Karpas-422 (cell line): ENCODE data around the gene IFITM5. TPM values are rescaled to one million over a fixed set of nuclear protein-coding genes. Genes with fewer than 3 reads are reported as not detected.
"Not testable (repeated sequence)": the region's sequence is repeated elsewhere in the genome, so short reads cannot be mapped to it uniquely, and the experiment has no call there.

Source experiments
- DNase-seq: peaks from one replicate; pipeline ENCODE4 v3.0.0-alpha.2; 2015
- H2AFZ ChIP-seq: fragments of 200-600 bp; sonication (generic); 2 replicates; pipeline ENCODE4 v1.6.1; 2014; ENCODE audit warnings: antibody characterized with exemption, low read length, mixed read lengths
- H3K27ac ChIP-seq: fragments of 200-600 bp; sonication (generic); 2 replicates; pipeline ENCODE4 v1.5.1; 2014; ENCODE audit warnings: mild to moderate bottlenecking, low read length, moderate library complexity
- H3K27me3 ChIP-seq: fragments of 200-600 bp; sonication (generic); 2 replicates; pipeline ENCODE4 v1.6.1; 2014; ENCODE audit warnings: low read length, mixed read lengths
- H3K36me3 ChIP-seq: fragments of 200-600 bp; sonication (generic); 2 replicates; pipeline ENCODE4 v1.6.1; 2014; ENCODE audit warnings: low read length, mixed read lengths; ENCODE audit not compliant: insufficient read depth
- H3K4me1 ChIP-seq: fragments of 200-600 bp; sonication (generic); 2 replicates; pipeline ENCODE4 v1.6.1; 2014; ENCODE audit warnings: mild to moderate bottlenecking, low read length, mixed read lengths
- H3K4me2 ChIP-seq: fragments of 200-600 bp; sonication (generic); 2 replicates; pipeline ENCODE4 v1.6.1; 2014; ENCODE audit warnings: low read length, low read depth, mild to moderate bottlenecking; ENCODE audit not compliant: poor library complexity, severe bottlenecking
- H3K4me3 ChIP-seq: fragments of 200-600 bp; sonication (generic); 2 replicates; pipeline ENCODE4 v1.5.1; 2014; ENCODE audit warnings: mild to moderate bottlenecking, antibody characterized with exemption, low read length, mixed read lengths
- H3K79me2 ChIP-seq: fragments of 200-600 bp; sonication (generic); 2 replicates; pipeline ENCODE4 v1.6.1; 2014; ENCODE audit warnings: mild to moderate bottlenecking, low read length, mixed read lengths
- H3K9ac ChIP-seq: fragments of 200-600 bp; sonication (generic); 2 replicates; pipeline ENCODE4 v1.6.0; 2014; ENCODE audit warnings: low read length
- H3K9me2 ChIP-seq: fragments of 200-600 bp; sonication (generic), shearing (Covaris generic); replicated peaks from 2 replicates; pipeline ENCODE4 v1.6.0; 2014; ENCODE audit warnings: mild to moderate bottlenecking, low read length, moderate library complexity; ENCODE audit not compliant: insufficient read depth
- H3K9me3 ChIP-seq: fragments of 300-700, 200-600 bp; sonication (generic); 2 replicates; pipeline ENCODE4 v1.6.1; 2014; ENCODE audit warnings: low read length, mixed read lengths
- H4K20me1 ChIP-seq: fragments of 200-600 bp; sonication (generic); 2 replicates; pipeline ENCODE4 v1.6.1; 2014; ENCODE audit warnings: mild to moderate bottlenecking, antibody characterized with exemption, low read length, low read depth; ENCODE audit not compliant: insufficient read depth
- total RNA-seq: library from RNA; depleted of rRNA; stranded (reverse); fragments of >200 nt; shearing (Covaris generic); gene quantifications from 2 replicates; pipeline ENCODE4 v1.2.3, GENCODE V29; 2014; ENCODE audit warnings: low replicate concordance

Gene IFITM5
- total RNA-seq, 1 experiment from 2014 or later, result not detected

DNA sequence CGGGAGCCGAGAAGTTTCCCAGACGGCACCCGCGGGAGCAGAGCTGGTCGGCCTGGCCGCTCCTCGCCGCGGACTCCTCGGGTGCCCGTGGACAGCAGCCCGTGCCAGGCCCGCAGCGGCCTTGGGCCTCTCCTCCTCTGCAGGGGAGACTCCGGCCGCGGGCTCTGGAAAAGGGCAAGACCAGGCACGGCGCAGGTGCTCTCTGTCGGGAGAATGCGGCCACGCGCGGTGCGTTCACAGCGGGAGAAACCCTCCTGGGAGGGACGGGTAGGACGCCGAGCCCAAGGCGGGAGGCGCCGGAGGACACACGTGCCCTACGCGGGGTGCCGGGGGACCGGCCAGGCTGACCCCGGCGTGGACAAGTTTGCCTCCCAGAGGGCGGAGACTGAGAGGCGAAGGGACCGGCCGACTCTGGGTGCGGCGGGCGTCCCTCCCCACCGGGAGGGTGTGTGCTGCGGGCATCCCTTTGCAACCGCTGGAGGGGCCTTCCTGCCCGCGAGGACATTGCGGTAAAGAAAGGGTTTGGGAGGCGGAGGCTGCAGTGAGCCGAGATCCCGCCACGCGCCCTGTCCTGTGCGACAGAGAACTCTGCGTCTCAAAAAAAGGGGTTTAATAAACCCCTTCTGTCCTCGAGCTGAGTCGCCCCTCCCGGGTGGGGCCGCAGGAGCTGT lies 16.8 kb upstream of the IFITM5 start:
- Histone ChIP-seq H3K9ac (no peak overlapping the region), H3K79me2 (peaks cover 9% of the 10 kb centered on the region), H3K36me3 (no peaks in the 10 kb centered on the region), H3K4me1 (peaks cover 27% of the 10 kb centered on the region), H3K9me2 (no peaks in the 10 kb centered on the region), H3K4me2 (no peak overlapping the region), H3K27ac (no peak overlapping the region), H2AFZ (no peak overlapping the region), H3K27me3 (no peaks in the 10 kb centered on the region), H3K9me3 (no peaks in the 10 kb centered on the region), H4K20me1 (no peaks in the 10 kb centered on the region), H3K4me3 (no peak overlapping the region)
- no peak for DNase-seq

DNA sequence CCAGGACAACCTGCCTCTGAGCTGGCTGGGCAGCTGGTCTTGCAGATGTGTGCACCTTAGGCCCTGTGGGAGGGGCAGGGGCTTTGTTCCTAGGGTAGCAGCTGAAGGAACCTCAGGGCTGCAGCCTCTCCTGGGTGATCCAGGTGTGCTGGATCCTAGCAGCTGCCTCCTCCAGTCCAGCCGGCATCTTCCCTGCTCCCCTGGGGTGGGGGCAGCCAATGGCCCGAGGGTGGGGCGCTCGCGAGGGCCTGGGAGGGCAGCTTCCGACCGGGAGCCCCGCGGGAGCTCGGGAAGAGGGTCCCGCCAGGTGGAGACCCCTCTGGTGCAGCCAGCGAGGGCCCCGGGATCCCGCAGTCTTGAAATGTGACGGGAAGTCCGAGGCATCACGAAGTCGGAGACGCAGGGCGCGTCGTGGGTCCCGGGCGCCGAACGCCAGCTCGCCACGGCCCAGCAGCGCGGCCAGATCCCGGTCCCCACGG lies 16.2 kb upstream of the IFITM5 start:
- peaks cover 9% of the 10 kb centered on the region for H3K79me2 ChIP-seq

DNA sequence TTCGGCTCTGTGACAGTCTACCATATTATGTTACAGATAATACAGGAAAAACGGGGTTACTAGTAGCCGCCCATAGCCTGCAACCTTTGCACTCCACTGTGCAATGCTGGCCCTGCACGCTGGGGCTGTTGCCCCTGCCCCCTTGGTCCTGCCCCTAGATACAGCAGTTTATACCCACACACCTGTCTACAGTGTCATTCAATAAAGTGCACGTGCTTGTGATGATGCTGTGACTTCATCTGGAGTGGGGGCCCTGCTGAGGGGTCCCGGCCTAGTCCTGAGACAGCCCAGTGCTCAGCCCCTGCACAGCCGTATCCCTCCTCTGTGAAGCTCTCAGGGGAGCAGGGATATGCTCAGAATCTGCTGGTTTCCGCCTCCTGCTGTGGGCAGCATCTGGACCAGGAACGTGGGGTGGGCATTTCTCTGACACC lies 15.7 kb upstream of the IFITM5 start:
- Histone ChIP-seq H3K4me2 (peak overlapping the region; percentile 70), H3K79me2 (peaks cover 9% of the 10 kb centered on the region), H3K4me3 (peak overlapping the region; percentile 68), H3K9me2 (no peaks in the 10 kb centered on the region), H3K4me1 (peaks cover 27% of the 10 kb centered on the region), H3K27ac (no peak overlapping the region), H3K27me3 (no peaks in the 10 kb centered on the region), H3K36me3 (no peaks in the 10 kb centered on the region), H3K9me3 (no peaks in the 10 kb centered on the region), H4K20me1 (no peaks in the 10 kb centered on the region), H3K9ac (peak overlapping the region; percentile 73), H2AFZ (no peak overlapping the region)
- no peak for DNase-seq

More for the DNA sequence above, 16.2 kb upstream of the IFITM5 start:
- Histone ChIP-seq H3K9ac (peak overlapping the region; percentile 73), H3K36me3 (no peaks in the 10 kb centered on the region), H4K20me1 (no peaks in the 10 kb centered on the region), H3K4me1 (peaks cover 27% of the 10 kb centered on the region), H3K9me2 (no peaks in the 10 kb centered on the region), H3K4me3 (peak overlapping the region; percentile 68), H3K27ac (no peak overlapping the region), H3K4me2 (peak overlapping the region; percentile 70), H3K27me3 (no peaks in the 10 kb centered on the region), H3K9me3 (no peaks in the 10 kb centered on the region), H2AFZ (no peak overlapping the region)
- no peak for DNase-seq

DNA sequence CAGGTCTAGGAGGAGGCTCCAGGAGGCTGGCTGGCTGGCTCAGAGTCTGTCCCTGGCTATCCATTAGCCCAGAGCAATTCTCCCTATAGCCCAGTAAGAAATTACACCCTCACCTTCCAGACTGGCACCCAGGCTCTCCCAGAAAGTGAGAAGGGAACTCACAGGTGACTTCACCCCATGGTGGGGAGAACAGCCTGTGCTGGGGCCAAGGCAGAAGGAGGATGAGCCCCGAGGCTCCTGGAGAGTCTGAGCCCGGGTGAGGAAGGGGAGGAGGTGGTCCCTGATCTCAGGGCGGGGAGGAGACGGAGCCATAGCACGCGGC lies 15.2 kb upstream of the IFITM5 start:
- H3K4me3 ChIP-seq, result peak overlapping the region; percentile 68
- H3K36me3 ChIP-seq, H3K27ac ChIP-seq, H3K27me3 ChIP-seq, H3K9me3 ChIP-seq, H3K79me2 ChIP-seq, H4K20me1 ChIP-seq, H3K9me2 ChIP-seq, H2AFZ ChIP-seq, DNase-seq: not testable (repeated sequence)
- H3K9ac ChIP-seq, result peak overlapping the region; percentile 73
- peak overlapping the region; percentile 70 for H3K4me2 ChIP-seq
- H3K4me1 ChIP-seq, result peaks cover 27% of the 10 kb centered on the region

DNA sequence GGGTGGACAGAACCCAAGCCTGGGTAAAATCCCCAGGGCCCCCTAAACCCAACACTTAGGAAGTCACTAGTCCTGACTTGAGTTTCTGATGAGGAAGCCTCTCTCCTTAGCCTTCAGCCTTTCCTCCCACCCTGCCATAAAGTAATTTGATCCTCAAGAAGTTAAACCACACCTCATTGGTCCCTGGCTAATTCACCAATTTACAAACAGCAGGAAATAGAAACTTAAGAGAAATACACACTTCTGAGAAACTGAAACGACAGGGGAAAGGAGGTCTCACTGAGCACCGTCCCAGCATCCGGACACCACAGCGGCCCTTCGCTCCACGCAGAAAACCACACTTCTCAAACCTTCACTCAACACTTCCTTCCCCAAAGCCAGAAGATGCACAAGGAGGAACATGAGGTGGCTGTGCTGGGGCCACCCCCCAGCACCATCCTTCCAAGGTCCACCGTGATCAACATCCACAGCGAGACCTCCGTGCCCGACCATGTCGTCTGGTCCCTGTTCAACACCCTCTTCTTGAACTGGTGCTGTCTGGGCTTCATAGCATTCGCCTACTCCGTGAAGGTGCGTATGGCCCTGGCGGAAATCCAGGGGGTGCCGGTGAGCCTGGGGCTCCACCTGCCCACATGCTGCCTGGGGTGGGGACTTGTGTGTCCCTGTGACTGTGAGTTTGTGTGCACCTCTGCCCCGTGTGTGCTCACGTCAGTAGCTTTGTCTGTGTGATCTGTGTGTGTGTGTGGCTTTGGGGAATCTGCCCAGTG lies 14.6 kb upstream of the IFITM5 start, which contains the start of gene IFITM1:
Gene IFITM1 (plus strand): TSS at position 254 of the 767 bp plus-strand sequence. CDS start 131 bp downstream, at position 385.
- Histone ChIP-seq H3K9ac (peak within 1 kb of the TSS; percentile 73), H3K27me3 (no peaks in the 10 kb centered on the region), H3K9me2 (no peaks in the 10 kb centered on the region), H3K27ac (peak within 1 kb of the TSS; percentile 58), H3K9me3 (no peaks in the 10 kb centered on the region), H3K4me3 (peak within 1 kb of the TSS; percentile 68), H2AFZ (peak within 1 kb of the TSS; percentile 15; the same call in 1 of the 2 replicates), H3K36me3 (no peaks in the 10 kb centered on the region), H4K20me1 (no peaks in the 10 kb centered on the region), H3K79me2 (peaks cover 9% of the 10 kb centered on the region), H3K4me2 (peak within 1 kb of the TSS; percentile 70), H3K4me1 (peaks cover 27% of the 10 kb centered on the region)
- peak; percentile 86 for DNase-seq

DNA sequence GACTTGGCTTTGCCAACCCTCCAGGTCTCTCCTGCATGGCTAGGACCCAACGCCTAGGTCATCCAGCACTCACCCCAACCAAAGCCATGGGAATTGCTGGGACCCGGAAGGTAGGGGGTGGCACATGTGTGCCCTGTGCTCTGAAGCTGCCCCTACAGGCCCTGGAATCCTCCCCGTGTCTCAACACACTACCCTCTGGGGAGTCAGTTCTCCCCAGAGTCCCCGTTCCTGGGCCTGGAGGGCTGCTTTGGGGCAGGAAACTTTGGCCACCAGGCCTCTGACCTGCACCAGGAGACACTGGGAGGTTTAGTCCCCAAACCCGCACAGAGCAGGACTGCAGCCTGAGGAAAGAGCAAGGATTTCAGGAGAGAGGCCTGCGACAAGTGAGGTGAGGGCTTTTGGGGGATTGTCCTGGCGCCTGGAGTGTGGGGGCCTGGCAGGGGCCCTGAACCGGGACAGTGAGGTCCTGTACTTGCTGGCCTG lies 14.0 kb upstream of the IFITM5 start:
- H3K4me3 ChIP-seq, result peak overlapping the region; percentile 68
- no peaks in the 10 kb centered on the region for H3K9me3 ChIP-seq
- H3K4me1 ChIP-seq, result peaks cover 27% of the 10 kb centered on the region
- H3K27me3 ChIP-seq, result no peaks in the 10 kb centered on the region
- no peak for DNase-seq
- H3K9ac ChIP-seq, result peak overlapping the region; percentile 73
- no peaks in the 10 kb centered on the region for H3K36me3 ChIP-seq
- peak overlapping the region; percentile 70 for H3K4me2 ChIP-seq
- H2AFZ ChIP-seq, result peak overlapping the region; percentile 15; the same call in 1 of the 2 replicates
- no peaks in the 10 kb centered on the region for H4K20me1 ChIP-seq
- no peaks in the 10 kb centered on the region for H3K9me2 ChIP-seq
- H3K27ac ChIP-seq, result peak overlapping the region; percentile 58
- peaks cover 9% of the 10 kb centered on the region for H3K79me2 ChIP-seq

DNA sequence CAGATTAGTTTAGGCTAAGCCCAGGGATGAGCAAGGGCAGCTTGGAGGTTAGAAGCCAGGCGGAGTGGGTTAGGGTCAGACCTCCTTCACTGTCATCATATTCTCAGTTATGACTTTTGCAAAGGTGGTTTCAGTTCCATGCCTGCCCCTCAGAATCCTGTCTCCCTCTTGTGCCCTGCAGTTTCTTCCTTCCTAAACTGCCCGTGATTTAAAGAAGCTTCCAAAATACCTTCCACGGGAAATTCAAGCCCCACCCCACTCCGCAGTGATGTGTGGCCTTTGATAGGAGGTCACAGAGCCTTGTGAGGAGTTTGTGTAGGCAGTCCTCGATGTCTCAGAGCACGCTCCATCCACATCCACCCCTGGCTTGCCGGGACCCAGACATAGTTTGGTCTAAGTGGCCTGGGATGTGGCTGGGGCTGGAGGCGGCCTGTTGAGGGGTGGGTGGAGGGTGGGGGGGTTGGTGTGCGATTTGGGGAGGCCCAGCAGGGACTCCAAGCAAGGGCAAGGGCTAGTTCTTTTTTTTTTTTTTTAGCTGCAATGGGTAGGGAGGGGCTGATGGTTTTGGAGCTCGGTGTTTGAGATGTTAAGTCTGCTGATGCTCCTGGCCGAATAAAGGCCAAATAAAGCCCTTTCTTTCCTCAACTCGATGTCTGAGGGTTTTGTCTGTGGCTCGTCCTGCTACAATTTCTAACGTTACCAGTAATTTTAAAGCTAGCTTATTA lies 12.9 kb upstream of the IFITM5 start:
- Histone ChIP-seq H4K20me1 (no peaks in the 10 kb centered on the region), H3K27me3 (no peaks in the 10 kb centered on the region), H2AFZ (no peak overlapping the region), H3K9ac (no peak overlapping the region), H3K9me3 (no peaks in the 10 kb centered on the region), H3K9me2 (no peaks in the 10 kb centered on the region), H3K4me1 (peaks cover 29% of the 10 kb centered on the region), H3K79me2 (peaks cover 9% of the 10 kb centered on the region), H3K36me3 (no peaks in the 10 kb centered on the region), H3K27ac (no peak overlapping the region), H3K4me3 (no peak overlapping the region), H3K4me2 (no peak overlapping the region)
- DNase-seq, result no peak
